Activated CD8-positive, alpha-beta memory T cell treated with anti-CD3 and anti-CD28 coated beads for 24 hours (primary cell): ENCODE data around the gene GNLY.
"Not testable (repeated sequence)": the region's sequence is repeated elsewhere in the genome, so short reads cannot be mapped to it uniquely, and the experiment has no call there.

ENCODE experiments used
- DNase-seq: peaks from one replicate; pipeline ENCODE4 v3.0.0-alpha.2; 2020

GNLY gene

GRCh38 chr2:85711578-85712060 is 17.5 kb downstream of the GNLY start:
- DNase-seq = no peak

- peak; percentile 9 for DNase-seq
Observed at GRCh38 chr2:85712336-85712735, 18.2 kb downstream of the GNLY start.

DNA sequence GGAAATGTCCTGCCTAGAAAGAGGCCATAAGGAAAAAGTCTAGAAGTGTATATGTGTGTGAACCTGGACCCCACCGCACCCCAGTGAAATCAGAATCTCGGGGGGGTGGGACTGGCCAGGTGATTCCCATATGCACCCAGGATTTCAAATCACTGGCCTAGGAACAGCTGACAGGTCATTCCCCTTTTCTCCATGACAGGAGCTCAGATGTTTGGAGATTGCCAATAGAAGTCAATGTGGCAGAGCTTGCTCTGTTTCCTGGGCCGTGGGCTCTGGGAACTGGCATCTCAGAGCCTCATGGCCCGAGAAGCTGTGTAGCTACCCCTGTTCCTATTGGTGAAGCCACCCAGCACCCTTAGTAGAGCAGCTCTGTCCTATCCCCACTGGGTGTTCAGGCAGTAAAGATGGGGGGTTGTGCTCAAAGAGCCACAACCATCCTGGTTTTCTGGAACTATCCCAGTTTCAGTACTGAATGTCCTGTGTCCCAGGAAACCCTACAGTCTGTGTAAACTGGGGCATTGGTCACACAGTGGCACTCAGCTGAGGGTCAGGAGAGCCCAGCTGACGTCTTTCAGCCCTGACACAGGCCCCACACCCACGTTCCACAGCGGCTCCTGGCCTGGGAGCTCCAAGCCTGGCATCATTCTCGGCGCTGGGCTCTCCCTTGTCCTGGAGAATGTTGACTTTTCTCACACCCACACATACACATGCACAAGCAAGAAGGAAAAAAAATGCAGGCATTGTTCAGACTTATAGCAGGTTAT is 18.9 kb downstream of the GNLY start:
- peak; percentile 19 for DNase-seq

DNA sequence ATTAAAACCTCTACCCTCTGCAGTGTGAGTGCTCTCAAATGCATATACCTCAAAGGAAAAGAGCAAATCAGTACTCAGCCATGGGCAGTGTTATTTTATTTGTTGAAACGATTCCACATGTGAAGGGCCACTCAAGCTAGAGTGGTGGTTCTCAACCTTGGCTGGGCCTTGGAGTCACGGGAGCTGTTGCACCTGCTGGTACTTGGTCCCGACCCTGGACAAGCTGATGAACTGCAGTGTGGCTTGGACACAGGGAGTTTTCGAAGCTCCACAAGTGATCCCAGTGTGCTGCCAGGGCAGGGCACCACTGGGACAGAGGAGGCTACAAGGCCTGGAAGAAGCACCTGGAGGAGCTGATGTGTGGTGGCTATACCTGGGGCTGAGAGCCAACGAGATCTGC is 19.7 kb downstream of the GNLY start:
- peak; percentile 26 for DNase-seq

GRCh38 chr2:85714421-85714820 is 20.3 kb downstream of the GNLY start:
- not testable (repeated sequence) for DNase-seq

DNA sequence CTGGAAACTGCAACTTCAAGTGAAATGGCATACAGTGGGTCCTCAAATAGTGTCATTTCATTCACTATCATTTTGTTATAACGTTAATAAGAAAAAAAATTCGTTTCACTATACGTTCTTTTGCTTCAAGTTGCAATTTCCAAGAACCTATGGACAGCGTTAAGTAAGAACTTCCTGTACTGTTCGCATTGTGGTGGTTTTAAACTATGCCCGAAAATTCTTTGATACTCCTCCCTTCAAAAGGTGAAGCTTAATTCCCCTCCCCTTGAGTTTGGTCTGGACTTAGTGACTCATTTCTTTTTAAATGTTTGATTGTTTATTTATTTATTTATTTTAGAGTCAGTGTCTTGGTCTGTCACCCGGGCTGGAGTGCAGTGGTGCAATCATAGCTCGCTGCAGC is 20.7 kb downstream of the GNLY start:
- DNase-seq = no peak

GRCh38 chr2:85716346-85716914 is 22.3 kb downstream of the GNLY start:
- DNase-seq = no peak

DNA sequence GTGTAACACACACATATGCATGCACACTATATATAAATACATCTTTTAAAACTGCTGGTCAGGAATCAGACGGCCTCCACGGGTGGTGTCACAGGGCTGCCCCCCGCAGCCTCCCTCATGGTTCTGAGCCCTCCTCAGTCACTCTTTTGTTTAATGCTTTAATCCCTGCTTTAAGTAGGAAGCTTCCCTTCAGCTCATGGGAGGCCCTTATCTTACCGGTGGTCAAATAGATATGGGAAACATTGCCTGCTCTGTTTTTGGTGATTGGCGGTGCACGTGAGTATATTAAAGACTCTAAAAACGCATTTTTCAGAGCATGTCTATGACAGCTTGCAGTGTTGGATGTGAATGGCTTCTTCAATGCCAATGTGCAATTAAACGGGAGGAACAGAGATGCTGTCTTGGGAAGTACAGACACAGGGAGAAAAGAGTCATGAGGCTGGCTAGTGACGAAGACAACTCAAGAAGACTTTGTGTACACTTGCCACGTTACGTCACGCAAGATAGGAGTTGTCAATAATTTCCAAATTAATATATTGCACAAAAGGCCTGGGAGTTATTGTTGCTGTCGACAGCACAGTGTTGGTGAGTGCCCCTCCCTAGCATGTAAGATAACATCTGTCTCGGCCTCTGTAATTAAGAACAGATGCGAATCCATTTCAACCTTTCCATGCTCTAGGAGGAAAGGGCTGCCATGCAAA is 23.3 kb downstream of the GNLY start:
- DNase-seq = no peak

GRCh38 chr2:85718009-85718391 is 23.8 kb downstream of the GNLY start:
- no peak for DNase-seq

- DNase-seq = no peak
Observed at GRCh38 chr2:85718885-85719492, 24.8 kb downstream of the GNLY start.

- DNase-seq = no peak
Observed at GRCh38 chr2:85719609-85720240, 25.6 kb downstream of the GNLY start.

DNA sequence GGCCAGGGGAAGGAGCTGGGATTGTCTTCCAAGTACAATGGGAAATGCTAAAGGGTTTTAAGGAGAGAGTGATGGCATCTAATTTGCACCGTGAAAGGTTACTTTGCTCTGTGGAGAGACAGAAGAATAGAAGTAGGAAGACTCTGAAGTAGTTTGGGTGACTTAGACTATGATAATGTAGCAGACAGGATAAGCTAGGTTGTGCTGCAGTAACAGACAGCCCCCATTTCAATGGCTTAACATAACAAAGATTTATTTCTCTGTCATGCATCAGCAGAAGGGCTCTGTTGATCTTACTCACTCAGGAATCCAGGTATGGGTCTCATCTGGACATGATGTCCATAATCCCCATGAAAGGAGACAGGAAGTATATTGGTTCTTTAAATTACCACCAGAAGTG is 26.4 kb downstream of the GNLY start:
- no peak for DNase-seq

GRCh38 chr2:85721641-85722040 is 27.5 kb downstream of the GNLY start:
- no peak for DNase-seq

DNA sequence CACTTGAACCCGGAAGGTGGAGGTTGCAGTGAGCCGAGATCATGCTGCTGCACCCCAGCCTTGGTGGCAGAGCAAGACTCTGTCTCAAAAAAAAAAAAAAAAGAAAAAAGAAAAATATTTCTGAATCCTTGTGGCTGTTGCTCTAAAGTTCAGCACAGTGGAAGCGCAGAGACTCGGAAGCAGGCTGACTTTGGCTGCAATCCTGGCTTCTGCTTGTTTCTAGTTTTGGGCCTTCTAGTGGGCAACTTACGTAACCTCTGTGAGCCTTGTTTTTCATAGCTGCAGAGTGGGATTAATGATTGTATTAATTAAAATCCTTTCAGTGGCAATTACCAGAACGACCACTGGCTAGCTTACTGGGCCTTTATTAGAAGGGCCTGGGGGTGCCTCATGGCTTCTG is 28.4 kb downstream of the GNLY start:
- DNase-seq = no peak

GRCh38 chr2:85723707-85724360 is 29.7 kb downstream of the GNLY start:
- DNase-seq = no peak

DNA sequence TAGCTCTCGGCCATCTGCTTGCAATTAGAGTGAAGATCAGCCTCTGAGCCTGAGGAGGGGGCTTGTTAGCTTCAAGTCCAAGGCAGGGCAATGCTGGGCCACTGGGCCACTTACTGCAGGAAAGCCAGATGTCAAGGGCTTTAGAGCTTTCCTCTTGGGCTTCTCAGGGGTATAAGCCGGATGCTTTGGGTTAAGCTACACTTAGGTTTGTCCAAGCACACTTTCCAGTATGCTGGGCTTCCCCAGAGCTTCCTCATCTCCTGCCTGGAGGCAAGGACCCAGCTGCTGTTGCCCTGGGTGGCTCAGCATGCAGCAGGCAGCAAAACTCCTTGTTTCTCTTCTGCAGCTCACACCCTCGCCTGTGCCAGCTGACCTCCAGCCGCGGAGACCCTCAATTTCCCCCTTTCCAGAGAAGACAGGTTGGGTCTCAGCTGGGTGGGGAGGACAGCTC is 30.6 kb downstream of the GNLY start:
- DNase-seq = no peak

DNA sequence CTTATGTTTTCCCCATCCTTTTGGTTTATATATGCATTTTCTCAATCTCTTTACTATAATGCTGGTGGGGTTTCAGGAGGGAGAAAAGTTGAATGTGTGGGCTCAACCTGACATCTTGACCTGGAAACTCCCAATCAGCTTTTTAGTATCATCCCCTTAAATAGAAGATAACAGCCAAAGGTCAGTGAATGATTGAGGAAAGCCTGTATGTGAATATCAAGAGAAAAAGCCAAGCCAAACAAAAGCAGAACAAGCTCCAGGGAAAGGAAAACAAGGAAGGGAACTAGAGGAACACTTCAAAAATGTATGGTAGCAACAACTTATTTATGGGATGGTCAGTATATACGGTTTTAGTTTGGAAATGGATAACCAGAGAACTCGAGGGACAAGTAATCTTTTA is 31.3 kb downstream of the GNLY start:
- DNase-seq = no peak

GRCh38 chr2:85727798-85728197 is 33.6 kb downstream of the GNLY start:
- no peak for DNase-seq

DNA sequence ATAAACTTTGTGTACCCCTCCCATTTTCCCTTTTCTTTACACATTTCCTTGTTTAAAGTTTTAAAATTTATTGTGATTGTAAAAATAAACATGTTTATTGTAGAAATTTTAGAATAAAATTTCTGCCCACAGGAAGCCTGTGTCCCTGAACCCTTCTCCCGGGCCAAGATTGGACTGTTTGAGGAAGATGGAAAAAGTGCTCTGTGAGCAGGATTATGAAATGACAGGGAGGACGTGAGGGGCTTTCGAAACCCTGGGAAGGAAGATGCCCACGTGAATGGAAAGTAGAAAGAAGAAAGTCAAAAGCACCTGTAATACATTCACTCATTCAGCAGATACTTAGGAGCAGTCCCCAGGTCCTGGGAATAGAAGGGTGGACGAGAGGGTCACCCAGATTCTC is 34.2 kb downstream of the GNLY start:
- no peak for DNase-seq

GRCh38 chr2:85728883-85729824 is 35.0 kb downstream of the GNLY start:
- peak; percentile 91 for DNase-seq

GRCh38 chr2:85729825-85730510 is 35.8 kb downstream of the GNLY start:
- DNase-seq = no peak
